Liver (tissue), 9 donors: ENCODE results near the gene EN2. TPM values are rescaled to one million over a fixed set of nuclear protein-coding genes. Genes with fewer than 3 reads are reported as not detected.

Experiments
- DNase-seq: peaks from one replicate; pipeline ENCODE4 v3.0.0-alpha.2; 2017; ENCODE audit warnings: low spot score
- H3K27ac ChIP-seq, 2 donors: one replicate each; pipeline ENCODE4 v1.7.0; 2013; ENCODE audit warnings: inconsistent platforms in 2 of 2, low read length in 2 of 2, control low read depth in 1 of 2, low read depth in 1 of 2, mild to moderate bottlenecking in 1 of 2
- H3K27me3 ChIP-seq, 4 donors: one replicate each; pipeline versions ENCODE4 v1.6.1 to v1.7.0; 2013; ENCODE audit warnings: low read length in 3 of 4, inconsistent platforms in 1 of 4, mild to moderate bottlenecking in 1 of 4, moderate library complexity in 1 of 4; ENCODE audit not compliant: control insufficient read depth in 4 of 4, insufficient read depth in 4 of 4
- H3K36me3 ChIP-seq, 4 donors: one replicate each; pipeline versions ENCODE4 v1.6.1 to v1.7.0; 2013; ENCODE audit warnings: low read length in 3 of 4, mild to moderate bottlenecking in 3 of 4, low read depth in 1 of 4, moderate library complexity in 1 of 4; ENCODE audit not compliant: control insufficient read depth in 4 of 4, insufficient read depth in 3 of 4
- H3K4me1 ChIP-seq, 4 donors: one replicate each; pipeline versions ENCODE4 v1.6.1 to v1.7.0; 2013; ENCODE audit warnings: low read length in 3 of 4, mild to moderate bottlenecking in 3 of 4, moderate library complexity in 1 of 4; ENCODE audit not compliant: control insufficient read depth in 4 of 4, insufficient read depth in 4 of 4
- H3K4me3 ChIP-seq, 3 donors: one replicate each; pipeline versions ENCODE4 v1.6.1 to v1.7.0; 2013; ENCODE audit warnings: low read length in 3 of 3, control low read depth in 1 of 3, low read depth in 1 of 3, mild to moderate bottlenecking in 1 of 3
- H3K9ac ChIP-seq, 2 donors: one replicate each; pipeline ENCODE4 v1.7.0; 2013; ENCODE audit warnings: low read length in 2 of 2, mild to moderate bottlenecking in 2 of 2, moderate library complexity in 2 of 2, control low read depth in 1 of 2, low read depth in 1 of 2
- H3K9me3 ChIP-seq, 4 donors: one replicate each; pipeline versions ENCODE4 v1.6.1 to v1.7.0; 2013; ENCODE audit warnings: low read length in 3 of 4; ENCODE audit not compliant: control insufficient read depth in 4 of 4
- EGR1 ChIP-seq, 2 donors: IDR thresholded peaks; 2 replicates each; pipeline ENCODE4 v1.6.1; 2016 to 2018; ENCODE audit warnings: antibody characterized with exemption in 2 of 2, low read depth in 2 of 2
- GABPA ChIP-seq, 2 donors: IDR thresholded peaks in 1 of 2; conservative IDR thresholded peaks in 1 of 2; 2 replicates each; pipeline ENCODE4 v1.6.1; 2016; ENCODE audit warnings: antibody characterized with exemption in 2 of 2, mild to moderate bottlenecking in 1 of 2, moderate library complexity in 1 of 2
- HNF4A ChIP-seq, 2 donors: conservative IDR thresholded peaks; 2 replicates each; pipeline ENCODE4 v1.6.1; 2016; ENCODE audit warnings: antibody characterized with exemption in 2 of 2, mild to moderate bottlenecking in 2 of 2
- HNF4G ChIP-seq: IDR thresholded peaks from 2 replicates; pipeline ENCODE4 v1.6.1; 2016; ENCODE audit warnings: antibody characterized with exemption
- JUND ChIP-seq, 2 donors: IDR thresholded peaks; 2 replicates each; pipeline ENCODE4 v1.6.1; 2016; ENCODE audit warnings: antibody characterized with exemption in 2 of 2
- NR2F2 ChIP-seq: IDR thresholded peaks from 2 replicates; pipeline ENCODE4 v1.6.1; 2016; ENCODE audit warnings: antibody characterized with exemption
- SP1 ChIP-seq: IDR thresholded peaks from 2 replicates; pipeline ENCODE4 v1.6.1; 2018; ENCODE audit warnings: antibody characterized with exemption, mild to moderate bottlenecking
- TAF1 ChIP-seq: conservative IDR thresholded peaks from 2 replicates; pipeline ENCODE4 v1.6.1; 2016; ENCODE audit warnings: antibody characterized with exemption, mild to moderate bottlenecking
- WGBS: extraction: QIAGEN DNeasy Blood & Tissue Kit; methylation state at CpG from one replicate; pipeline ENCODE4 v1.1.7; 2013; 5-methylcytosine and 5-hydroxymethylcytosine counted together
- polyA plus RNA-seq, 2 donors: library from polyadenylated mRNA; stranded (reverse) in 1 of 2; unstranded in 1 of 2; fragments of 200-250 nt in 1 of 2; fragments of >200 nt in 1 of 2; fragmentation: Nextera tagmentation in 1 of 2; extraction: Ambion mirVana in 1 of 2; gene quantifications; one replicate each; pipeline versions ENCODE4 v1.2.1 to v1.2.3, GENCODE V29; 2013 to 2015
- total RNA-seq, 2 donors: library from RNA; depleted of rRNA; stranded (reverse); fragments of >200 nt; gene quantifications; one replicate each; pipeline ENCODE4 v1.2.3, GENCODE V29; 2014
- TF ChIP-seq, protein P1 (sequence below): fragments of 150-350 bp; IDR thresholded peaks from 2 replicates; pipeline ENCODE4 v1.5.1; 2017; ENCODE audit warnings: improper control_type of control experiment, low read depth, low read length; ENCODE audit not compliant: missing input control
- TF ChIP-seq, protein P2 (sequence below): IDR thresholded peaks from 2 replicates; pipeline ENCODE4 v1.6.1; 2016; ENCODE audit warnings: antibody characterized with exemption
- TF ChIP-seq, protein P3 (sequence below): IDR thresholded peaks from 2 replicates; pipeline ENCODE4 v1.6.1; 2016; ENCODE audit warnings: antibody characterized with exemption
- TF ChIP-seq, protein P4 (sequence below): IDR thresholded peaks from 2 replicates; pipeline ENCODE4 v1.6.1; 2016; ENCODE audit warnings: antibody characterized with exemption, mild to moderate bottlenecking
- TF ChIP-seq, protein P5 (sequence below): IDR thresholded peaks from 2 replicates; pipeline ENCODE4 v1.6.1; 2016; ENCODE audit warnings: antibody characterized with exemption
- donor health status: healthy.
- donor health status: healthy.
- donor health status: healthy.
- donor health status: healthy.
- donor health status: healthy.

The EN2 gene
- total and polyA plus RNA-seq, 4 donors = under 0.01 TPM; not detected in 3

DNA sequence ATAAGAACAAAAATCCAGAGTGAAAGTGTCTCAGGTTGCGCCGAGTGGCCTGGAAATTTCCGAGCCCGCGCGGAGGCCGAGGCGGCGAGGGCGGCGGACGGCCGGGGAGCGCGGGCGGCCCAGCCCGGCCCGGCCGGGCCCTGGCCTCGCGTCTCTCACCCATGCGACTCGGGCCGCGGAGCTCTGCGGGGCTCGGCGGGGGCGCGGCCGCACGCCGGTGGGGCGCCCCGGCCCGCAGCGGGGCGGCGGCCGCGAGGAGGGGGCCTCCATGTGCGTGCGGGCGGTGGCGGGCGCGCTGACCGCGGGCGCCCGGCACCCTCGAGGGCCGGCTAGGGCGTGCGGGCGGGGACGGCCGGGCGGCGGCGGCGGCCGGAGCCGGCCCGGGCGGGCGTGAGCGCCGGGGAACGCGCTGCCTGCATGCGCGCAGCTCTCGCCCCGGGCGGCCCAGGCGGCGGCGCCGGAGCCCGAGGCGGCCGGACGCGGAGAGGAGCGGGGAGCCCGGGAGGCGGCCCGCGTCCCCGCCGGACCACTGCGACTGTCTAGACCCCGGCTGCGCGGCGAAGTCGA, 302 bp upstream of the EN2 start:
- H3K4me1 ChIP-seq = peaks cover 14 to 27% (median 18%) of the 10 kb centered on the region in 4 donors
- H3K9me3 ChIP-seq = no peaks in the 10 kb centered on the region
- no peak for TF ChIP-seq TAF1
- TF ChIP-seq, protein P1, sequence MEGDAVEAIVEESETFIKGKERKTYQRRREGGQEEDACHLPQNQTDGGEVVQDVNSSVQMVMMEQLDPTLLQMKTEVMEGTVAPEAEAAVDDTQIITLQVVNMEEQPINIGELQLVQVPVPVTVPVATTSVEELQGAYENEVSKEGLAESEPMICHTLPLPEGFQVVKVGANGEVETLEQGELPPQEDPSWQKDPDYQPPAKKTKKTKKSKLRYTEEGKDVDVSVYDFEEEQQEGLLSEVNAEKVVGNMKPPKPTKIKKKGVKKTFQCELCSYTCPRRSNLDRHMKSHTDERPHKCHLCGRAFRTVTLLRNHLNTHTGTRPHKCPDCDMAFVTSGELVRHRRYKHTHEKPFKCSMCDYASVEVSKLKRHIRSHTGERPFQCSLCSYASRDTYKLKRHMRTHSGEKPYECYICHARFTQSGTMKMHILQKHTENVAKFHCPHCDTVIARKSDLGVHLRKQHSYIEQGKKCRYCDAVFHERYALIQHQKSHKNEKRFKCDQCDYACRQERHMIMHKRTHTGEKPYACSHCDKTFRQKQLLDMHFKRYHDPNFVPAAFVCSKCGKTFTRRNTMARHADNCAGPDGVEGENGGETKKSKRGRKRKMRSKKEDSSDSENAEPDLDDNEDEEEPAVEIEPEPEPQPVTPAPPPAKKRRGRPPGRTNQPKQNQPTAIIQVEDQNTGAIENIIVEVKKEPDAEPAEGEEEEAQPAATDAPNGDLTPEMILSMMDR = no peak
- TF ChIP-seq, protein P2, sequence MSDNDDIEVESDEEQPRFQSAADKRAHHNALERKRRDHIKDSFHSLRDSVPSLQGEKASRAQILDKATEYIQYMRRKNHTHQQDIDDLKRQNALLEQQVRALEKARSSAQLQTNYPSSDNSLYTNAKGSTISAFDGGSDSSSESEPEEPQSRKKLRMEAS = no peak
- TF ChIP-seq, protein P3, sequence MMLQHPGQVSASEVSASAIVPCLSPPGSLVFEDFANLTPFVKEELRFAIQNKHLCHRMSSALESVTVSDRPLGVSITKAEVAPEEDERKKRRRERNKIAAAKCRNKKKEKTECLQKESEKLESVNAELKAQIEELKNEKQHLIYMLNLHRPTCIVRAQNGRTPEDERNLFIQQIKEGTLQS = no peak
- no peak for TF ChIP-seq HNF4A (conservative IDR thresholded peaks at IDR 0.05)
- no peak for TF ChIP-seq HNF4G
- no peak for TF ChIP-seq JUND (IDR thresholded peaks at IDR 0.05)
- no peak for TF ChIP-seq NR2F2
- TF ChIP-seq GABPA (IDR thresholded peaks at IDR 0.05 in 1 of 2, conservative IDR thresholded peaks at IDR 0.05 in 1 of 2) = no peak
- TF ChIP-seq, protein P4, sequence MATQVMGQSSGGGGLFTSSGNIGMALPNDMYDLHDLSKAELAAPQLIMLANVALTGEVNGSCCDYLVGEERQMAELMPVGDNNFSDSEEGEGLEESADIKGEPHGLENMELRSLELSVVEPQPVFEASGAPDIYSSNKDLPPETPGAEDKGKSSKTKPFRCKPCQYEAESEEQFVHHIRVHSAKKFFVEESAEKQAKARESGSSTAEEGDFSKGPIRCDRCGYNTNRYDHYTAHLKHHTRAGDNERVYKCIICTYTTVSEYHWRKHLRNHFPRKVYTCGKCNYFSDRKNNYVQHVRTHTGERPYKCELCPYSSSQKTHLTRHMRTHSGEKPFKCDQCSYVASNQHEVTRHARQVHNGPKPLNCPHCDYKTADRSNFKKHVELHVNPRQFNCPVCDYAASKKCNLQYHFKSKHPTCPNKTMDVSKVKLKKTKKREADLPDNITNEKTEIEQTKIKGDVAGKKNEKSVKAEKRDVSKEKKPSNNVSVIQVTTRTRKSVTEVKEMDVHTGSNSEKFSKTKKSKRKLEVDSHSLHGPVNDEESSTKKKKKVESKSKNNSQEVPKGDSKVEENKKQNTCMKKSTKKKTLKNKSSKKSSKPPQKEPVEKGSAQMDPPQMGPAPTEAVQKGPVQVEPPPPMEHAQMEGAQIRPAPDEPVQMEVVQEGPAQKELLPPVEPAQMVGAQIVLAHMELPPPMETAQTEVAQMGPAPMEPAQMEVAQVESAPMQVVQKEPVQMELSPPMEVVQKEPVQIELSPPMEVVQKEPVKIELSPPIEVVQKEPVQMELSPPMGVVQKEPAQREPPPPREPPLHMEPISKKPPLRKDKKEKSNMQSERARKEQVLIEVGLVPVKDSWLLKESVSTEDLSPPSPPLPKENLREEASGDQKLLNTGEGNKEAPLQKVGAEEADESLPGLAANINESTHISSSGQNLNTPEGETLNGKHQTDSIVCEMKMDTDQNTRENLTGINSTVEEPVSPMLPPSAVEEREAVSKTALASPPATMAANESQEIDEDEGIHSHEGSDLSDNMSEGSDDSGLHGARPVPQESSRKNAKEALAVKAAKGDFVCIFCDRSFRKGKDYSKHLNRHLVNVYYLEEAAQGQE = no peak
- TF ChIP-seq, protein P5, sequence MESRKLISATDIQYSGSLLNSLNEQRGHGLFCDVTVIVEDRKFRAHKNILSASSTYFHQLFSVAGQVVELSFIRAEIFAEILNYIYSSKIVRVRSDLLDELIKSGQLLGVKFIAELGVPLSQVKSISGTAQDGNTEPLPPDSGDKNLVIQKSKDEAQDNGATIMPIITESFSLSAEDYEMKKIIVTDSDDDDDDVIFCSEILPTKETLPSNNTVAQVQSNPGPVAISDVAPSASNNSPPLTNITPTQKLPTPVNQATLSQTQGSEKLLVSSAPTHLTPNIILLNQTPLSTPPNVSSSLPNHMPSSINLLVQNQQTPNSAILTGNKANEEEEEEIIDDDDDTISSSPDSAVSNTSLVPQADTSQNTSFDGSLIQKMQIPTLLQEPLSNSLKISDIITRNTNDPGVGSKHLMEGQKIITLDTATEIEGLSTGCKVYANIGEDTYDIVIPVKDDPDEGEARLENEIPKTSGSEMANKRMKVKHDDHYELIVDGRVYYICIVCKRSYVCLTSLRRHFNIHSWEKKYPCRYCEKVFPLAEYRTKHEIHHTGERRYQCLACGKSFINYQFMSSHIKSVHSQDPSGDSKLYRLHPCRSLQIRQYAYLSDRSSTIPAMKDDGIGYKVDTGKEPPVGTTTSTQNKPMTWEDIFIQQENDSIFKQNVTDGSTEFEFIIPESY = no peak
- TF ChIP-seq EGR1 (IDR thresholded peaks at IDR 0.05; ENCODE audit: low read depth in 2 of 2) = no peak
- no peak for TF ChIP-seq SP1
- H3K4me3 ChIP-seq = peak overlapping the region in 1 of 3 donors; percentile 49
- DNase-seq = no peak
- H3K36me3 ChIP-seq = peaks cover 0 to 1% (median 0%) of the 10 kb centered on the region in 4 donors
- no peak overlapping the region for H3K9ac ChIP-seq
- H3K27ac ChIP-seq = no peak overlapping the region
- peaks cover 16 to 53% (median 33%) of the 10 kb centered on the region in 4 donors for H3K27me3 ChIP-seq
- 9% methylated on average over 98 of the region's 98 CpGs for WGBS
